HG03097 (cell line): Measurements from ENCODE around the gene ATOX1.
A peak's percentile ranks its signal among the peaks of the same experiment; 100 is the strongest.
"Not testable (repeated sequence)": the region's sequence is repeated elsewhere in the genome, so short reads cannot be mapped to it uniquely, and the experiment has no call there.

Experiments used
- ATAC-seq: cut with Tn5 transposase; IDR thresholded peaks from one replicate; pipeline ENCODE4 v1.9.1; 2021; ENCODE audit not compliant: unreplicated experiment, low FRiP score

The ATOX1 gene, protein sequence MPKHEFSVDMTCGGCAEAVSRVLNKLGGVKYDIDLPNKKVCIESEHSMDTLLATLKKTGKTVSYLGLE

DNA sequence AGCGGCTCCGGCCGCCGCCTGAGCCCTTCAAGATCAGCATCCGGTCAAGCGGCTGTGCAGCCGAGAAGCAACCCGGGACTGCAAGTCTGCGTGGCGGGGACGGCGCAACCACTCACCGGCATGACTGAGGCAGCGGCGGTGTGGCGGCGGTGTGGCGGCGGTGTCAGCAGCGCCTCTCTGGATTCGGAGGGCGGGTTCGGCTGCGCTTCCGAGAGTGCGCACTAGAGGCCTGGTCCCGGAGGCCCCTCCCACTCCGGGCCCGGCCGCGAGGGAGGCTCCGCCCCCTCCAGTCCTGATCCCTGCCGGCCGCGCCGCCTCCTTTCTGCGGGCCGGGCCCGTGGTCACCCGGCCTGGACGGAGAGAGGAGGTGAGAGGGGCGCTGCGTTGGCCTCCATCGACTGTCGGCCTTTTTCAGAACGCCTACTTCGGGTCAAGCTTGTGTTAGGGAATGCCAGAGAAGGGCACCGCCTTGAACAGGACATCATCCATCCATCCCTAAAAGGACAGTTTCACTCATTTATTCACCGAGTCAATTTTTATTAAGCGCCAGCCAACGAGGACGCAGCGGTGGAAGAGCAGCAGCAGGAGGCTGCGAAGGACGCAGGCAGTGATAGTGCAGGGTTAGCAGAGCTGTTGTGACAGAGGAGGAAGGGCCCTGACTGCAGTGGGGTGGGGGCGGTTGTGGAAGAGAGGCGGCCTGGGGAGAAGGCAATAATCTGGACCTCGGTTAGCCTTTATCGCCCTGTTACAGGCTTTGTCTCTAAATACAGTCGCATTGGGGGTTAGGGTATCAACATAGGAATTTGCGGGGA lies at the start of gene ATOX1:
TSS of gene ATOX1 (minus strand) at position 202 of the 812 bp plus-strand sequence. CDS start at position 122, 80 bp downstream.
- peak; percentile 97 for ATAC-seq

DNA sequence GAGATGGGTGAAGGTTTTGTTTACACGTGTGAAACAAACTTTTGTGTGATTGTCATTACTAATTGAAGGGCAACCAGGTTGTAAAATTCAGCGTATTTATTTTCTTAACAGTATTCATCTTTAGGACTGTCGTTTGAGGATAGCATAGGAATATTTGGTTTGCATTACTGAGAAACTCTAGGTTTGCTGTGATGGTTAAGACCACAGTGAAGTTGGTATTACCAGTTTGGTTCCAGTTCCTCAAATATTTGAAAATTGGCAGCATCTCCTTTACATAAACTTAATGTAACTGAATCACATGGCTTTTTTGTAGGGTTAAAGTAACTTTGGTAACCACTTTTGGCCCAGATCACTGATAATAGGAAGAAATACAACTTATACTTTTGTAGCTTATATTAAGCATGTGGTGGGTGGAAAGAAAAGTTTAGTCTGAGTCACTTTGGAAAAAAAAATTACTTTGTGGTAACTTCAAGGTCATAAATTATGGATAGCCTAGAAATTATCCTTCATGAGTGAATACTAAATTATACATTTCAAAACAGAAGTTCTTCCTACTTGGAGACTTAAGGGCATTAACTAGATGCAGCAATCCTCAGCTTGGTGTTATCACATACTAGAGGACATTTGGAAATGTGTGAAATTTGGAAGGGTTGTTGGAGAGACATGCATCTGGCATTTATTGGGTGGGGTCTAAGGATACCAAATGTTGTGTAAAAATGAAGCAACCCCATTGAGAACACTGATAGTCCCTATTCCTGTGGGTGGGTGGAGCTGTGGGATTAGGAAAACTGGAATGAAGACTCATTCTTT lies 47.2 kb upstream of the ATOX1 start:
- ATAC-seq: no peak

DNA sequence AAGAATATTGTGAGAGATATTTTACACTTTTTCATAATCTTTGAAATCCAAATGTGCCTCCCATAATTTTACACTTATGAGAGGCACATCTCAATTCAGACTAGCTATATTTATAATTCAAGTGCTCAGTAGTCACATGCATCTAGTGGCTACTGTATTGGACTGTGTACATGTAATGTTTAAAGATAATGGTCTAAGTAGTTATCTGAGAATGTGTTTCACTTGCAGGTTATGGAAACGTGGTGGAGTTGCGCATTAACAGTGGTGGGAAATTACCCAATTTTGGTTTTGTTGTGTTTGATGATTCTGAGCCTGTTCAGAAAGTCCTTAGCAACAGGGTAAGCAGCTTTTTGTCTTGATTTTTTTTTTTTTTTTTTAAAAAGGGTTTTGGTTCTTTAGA lies 42.1 kb upstream of the ATOX1 start:
- ATAC-seq: peak; percentile 67

DNA sequence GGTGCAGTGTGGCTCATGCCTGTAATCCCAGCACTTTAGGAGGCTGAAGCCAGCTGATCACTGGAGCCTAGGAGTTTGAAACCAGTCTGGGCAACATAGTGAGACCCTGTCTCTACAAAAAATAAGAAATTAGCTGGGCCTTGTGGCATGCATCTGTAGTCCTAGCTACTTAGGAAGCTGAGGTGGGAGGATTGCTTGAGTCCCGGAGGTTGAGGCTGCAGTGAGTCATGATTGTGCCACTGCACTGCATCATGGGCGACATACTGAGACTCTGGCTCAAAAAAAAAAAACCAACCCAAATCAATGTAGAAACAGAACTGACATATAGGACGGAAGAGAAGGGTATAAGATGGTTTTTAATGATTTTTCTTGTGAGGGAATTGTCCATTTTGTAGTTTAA lies 41.0 kb upstream of the ATOX1 start:
- no peak for ATAC-seq

DNA sequence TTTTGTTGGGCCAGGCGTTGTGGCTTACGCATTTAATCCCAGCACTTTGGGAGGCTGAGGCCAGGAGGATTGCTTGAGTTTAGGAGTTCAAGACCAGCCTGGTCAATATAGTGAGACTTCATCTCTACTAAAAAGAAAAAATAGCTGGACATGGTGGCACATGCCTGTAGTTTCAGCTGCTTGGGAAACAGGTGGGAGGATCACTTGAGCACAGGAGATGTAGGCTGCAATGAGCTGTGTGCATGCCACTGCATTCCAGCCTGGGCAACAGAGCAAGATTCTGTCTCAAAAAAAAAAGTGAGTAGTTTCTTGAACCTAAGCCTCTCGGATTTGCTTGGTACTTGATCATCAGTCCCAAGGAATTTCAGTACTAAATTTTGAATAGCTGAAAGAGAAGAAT lies 40.2 kb upstream of the ATOX1 start:
- ATAC-seq: no peak

DNA sequence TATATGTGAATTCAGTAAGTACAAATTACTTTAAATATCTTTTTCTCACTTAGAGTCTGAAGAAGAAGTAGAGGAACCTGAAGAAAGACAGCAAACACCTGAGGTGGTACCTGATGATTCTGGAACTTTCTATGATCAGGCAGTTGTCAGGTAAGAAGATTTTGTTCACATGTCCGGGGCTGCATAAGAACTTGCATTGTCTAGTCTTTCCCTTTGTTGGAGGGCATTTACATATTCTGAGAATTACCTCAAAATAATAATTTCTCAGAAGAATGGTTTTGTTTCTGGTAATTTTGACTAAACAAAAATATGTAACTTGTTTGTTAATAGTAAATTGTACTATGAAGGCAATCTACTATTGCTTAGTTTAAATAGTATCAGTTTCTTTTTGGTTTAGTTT lies 37.0 kb upstream of the ATOX1 start:
- ATAC-seq: no peak

DNA sequence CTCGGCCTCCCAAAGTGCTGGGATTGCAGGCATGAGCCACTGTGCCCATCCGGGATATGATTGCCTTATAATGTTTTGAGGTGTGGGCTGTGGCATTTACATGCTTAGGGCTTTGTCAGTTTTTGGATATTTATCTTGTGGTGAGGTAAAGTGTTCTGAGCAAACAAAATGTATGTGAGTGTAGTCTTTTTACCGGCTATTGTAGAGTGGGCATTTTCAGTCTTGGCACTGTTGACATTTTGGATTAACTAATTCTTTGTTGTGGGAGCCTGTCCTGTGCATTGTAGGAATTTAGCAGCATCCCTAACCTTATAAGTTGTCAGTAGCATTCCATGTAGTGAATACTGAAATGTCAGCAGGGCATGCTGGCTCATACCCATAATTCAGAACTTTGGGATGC lies 34.9 kb upstream of the ATOX1 start:
- ATAC-seq: no peak

DNA sequence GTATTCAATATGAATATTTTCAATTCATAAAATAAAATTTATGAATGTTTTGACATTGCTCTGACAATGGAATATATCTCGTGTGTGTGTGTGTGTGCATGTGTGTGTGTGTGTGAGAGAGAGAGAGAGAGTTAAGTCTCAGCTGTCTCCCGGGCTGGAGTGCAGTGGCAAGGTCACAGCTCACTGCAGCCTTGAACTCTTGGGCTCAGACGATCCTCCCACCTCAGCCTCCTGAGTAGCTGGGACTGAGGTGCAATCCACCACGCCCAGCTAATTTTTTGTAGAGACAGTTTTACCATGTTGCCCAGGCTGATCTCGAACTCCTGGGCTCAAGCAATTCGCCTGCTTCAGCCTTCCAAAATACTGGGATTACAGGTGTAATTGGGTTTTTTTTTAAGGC lies 29.4 kb upstream of the ATOX1 start:
- no peak for ATAC-seq

DNA sequence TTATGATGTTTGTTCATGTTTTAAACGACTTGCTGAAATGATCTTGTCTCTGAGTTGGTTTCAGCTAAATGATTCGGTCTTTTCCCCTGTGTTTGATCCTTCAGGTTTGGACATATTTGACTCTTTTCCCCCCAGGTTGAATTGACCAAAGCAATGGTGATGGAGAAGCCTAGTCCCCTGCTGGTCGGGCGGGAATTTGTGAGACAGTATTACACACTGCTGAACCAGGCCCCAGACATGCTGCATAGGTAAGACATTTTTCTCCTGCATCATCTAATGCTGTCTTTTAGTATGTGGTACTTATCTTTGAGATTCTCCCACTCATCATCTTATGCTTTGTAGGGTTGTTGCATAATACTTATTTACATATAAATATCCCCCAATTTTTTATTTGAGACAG lies 28.0 kb upstream of the ATOX1 start:
- no peak for ATAC-seq

DNA sequence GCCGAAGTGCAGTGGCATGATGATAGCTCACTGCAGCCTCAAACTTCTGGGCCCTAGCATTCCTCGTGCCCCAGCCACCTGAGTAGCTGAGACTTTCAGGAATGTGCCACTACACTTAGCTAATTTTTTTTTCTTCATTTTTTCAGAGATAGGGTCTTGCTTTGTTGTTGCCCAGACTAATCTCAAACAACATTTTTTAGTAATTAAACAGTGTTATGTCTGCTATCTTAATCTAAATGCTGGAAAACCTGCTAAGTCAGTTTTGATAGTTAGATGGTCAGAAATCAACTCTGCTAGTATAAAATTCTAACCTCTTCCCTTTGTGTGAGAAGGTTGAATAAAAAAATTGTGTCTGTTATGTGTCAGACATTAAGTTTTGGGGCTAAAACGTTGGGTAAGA lies 25.7 kb upstream of the ATOX1 start:
- no peak for ATAC-seq

DNA sequence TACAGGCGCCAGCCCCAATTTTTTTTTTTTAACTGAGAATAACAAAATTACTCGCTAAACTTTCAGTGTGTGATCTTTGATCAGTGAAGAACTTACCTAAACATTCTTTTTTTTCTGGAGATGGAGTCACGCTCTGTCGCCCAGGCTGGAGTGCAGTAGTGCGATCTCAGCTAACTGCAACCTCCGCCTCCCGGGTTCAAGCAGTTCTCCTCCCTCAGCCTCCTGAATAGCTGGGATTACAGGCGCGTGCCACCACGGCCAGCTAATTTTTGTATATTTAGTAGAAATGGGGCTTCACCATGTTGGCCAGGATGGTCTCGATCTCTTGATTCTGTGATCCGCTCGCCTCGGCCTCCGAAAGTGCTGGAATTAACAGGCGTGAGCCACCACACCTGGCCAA lies 25.2 kb upstream of the ATOX1 start:
- not testable (repeated sequence) for ATAC-seq

DNA sequence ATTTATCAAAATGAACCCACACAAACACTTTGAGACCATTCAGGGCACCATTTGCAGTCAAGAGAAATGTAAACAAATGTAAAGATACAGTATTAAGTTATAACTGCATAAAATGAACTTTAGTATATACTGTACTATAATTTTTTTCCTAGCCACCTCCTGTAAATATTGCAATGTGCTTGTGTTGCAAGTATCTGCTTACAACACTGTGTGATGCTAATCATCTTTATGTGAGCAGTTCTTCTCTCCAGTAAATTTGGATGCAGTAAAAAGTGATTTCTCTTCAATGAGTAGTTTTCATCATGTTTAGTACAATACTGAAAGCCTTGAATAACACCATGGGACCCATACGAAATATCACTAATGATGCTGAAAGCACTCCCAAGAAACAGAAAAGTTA lies 22.8 kb upstream of the ATOX1 start:
- ATAC-seq: no peak

DNA sequence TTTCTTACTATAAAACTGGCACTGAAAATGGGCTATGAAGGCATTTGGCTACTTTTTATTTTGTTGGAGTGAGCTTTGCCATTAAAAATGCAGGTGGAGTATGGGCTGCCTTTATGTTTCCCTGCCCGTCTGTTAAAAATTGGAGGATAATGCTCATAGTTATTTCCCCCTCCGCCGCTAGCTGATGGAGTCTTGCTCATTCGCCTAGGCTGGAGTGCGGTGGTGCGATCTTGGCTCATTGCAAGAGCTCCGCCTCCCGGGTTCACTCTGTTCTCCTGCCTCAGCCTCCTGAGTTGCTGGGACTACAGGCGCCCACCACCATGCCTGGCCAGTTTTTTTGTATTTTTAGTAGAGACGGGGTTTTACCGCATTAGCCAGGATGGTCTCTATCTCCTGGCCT lies 21.9 kb upstream of the ATOX1 start:
- ATAC-seq: no peak

DNA sequence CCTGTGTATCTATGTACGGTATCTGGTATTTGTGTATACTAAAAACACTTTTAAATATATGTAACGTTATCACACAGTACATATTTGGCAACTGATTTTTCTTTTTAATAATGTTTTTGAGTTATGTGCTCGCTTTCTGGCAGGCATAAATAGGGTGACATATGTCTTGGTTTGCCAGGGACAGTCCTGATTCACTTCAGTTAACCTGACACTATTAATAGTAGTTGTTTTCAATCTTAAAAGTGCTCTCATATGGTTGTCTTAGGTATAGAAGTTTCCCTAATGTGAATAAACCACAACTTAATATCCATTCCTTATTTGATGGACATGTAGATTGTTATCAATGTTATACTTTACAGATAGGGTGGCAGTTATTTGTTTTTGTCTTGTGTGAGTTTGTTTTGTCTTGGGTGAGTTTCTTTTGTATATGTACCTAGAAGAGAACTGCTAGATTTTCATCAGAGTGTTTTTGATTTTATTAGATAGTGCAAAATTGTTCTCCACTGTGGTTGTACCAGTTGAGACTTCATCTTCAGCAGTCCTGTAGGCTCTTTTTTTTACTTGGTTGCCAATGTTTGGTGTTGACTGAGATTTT lies 21.2 kb upstream of the ATOX1 start:
- ATAC-seq: no peak

DNA sequence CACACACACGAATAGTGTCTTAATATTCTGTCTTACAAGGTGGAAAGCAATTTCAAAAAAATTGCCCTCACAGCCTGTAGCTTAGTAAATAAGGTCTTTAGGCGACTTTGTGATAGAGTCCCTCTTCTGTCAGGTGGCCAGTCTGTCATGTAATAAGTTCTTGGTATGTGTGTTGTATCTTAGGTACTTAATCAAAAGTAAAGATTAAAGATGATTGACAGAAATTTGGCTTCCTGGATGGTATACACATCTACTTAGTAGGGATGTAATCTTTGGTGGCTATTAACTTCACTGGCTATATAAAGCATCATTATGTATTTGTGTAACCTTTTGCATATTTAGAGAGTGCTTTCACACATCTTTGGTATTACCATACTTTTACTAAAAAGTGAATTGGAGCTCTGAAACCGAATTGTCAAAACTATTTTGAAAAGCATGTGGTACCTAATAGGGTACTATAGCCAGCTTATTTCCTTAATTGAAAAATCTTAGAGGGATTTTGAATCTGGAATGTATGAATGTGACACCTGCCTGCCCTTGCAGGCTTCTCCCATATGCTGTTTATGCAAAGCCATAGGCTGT lies 16.7 kb upstream of the ATOX1 start:
- no peak for ATAC-seq

DNA sequence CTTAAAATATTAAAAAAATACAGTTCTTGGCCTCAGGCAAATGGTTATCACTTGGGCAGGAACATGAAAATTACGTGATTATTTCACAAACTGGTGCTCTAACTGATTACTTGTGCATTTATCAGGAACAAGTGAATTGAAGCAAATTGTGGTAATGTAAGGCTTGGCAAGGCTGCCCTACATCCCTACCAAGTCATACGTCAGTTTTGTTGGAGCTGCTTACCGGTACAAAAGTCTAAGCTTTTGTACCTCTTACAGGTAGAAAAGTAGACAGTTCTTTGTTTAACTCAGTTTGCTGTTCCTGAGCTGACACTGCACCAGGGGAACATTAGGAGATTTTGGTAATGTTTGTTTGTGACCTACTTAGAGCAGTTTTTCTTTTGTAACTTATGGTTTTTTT lies 15.5 kb upstream of the ATOX1 start:
- ATAC-seq: no peak

DNA sequence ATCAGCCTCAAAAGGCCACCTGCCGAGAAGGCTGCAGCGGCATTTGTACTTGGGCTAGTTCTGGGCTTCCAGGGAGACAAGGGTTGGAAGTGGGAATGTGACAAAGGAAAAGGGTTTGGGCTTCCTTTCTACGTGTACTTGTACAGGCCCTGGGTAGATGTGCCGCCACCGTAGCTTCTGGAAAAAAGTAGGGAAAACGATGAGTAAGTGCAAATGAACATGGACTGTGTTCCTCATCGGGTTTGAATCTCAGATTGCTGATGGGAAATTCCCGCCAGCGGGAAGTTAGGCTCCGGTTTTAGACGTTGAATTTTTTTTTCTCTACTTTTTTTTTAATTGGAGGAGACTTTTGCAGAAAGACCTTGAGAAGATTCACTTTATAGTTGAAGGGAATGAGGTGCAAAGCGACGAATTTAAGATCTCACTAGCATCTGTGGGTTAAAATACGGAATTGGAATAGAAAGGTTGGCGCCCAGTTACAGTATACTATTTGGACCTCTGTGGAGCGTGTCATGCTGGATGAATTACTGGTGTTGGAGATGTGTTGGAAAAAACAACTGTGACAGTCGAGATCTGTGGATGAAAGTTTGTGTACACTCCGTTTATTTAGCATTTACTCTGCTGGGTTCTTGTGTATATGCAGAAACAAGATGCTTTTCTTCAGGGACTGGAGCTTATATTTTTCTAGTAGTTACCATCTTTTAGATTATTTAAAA lies 14.6 kb upstream of the ATOX1 start:
- ATAC-seq: no peak

DNA sequence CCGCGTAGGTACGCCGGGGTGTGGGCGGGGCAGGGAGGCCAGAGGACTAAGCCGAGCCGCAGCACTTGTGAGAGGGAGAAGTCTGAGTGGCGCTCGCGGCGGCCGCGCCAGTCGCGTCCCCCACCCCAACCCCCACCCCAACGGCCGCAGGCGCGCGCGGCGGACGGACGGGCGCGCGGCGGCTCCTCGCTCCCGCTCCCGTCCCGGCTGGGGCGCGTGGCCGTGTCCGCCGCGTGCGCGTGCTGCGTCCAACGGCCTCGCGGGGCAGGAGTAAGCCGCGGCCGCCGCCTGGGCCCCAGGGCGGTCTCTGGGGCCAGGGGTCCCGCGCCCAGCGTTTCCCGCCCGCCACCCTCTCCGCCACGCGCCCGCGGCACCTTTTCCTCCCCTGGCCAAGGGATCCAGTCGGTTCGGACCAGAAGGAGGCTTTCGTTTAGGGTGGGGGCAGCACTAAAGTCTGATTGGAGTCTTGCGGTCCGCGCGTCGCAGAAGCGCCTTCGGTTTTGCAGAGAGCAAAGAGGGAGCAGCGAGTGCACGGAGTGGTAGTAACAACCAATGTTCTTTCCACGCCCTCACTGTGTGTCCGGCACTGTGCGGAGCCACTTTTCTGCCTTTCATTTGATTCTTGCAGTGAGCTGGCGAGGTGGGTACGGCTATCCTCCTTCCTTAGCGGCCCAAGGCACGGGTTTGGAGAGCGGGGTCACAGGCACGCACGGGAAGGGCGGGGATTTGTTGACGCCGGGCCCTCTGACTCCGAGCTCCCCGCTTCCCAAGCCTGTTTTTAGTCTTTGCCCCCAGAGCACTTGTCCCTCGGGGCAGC lies 13.8 kb upstream of the ATOX1 start:
- no peak for ATAC-seq

DNA sequence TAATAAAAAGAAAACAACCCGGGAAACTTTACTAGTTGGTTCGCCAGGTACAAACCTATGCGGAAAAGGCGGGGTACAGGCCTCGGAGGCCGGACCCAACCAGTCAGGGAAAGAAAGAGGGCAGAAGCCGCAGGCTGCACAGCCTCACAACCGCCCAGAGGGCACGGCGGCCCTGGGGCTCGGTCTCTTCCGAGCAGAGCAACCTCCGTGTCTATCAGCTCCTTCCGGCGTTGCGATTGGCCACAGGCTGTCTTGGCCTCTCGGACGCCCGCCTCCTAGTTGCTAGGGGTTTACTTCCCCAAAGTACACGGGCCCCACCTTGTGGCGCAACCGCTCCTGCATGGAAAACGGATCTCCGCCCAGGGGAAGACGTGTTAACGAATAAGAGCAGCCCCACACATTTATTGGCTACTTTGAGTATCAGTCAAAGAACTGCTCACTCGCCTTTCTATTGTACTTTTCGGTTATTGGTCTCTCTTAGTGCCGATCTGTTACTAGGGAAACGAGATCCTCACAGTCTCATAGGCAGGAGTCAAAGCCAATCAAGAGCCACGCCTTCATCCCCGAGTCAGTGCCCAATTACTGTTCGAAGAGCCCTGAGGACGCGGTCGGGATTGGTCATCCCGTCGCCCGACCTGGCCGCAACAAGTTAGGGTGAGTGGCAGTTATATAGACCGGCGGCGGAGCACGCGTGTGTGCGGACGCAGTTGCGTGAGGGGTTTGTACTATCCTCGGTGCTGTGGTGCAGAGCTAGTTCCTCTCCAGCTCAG lies 13.0 kb upstream of the ATOX1 start, which contains the start of gene G3BP1:
TSS of gene G3BP1 (plus strand) at position 696 of the 770 bp plus-strand sequence. CDS start 14,667 bp downstream, outside the sequence.
- peak; percentile 87 for ATAC-seq
